ENCODE data around the gene RPL9.

- TF ChIP-seq POLR2A (IDR thresholded peaks at IDR 0.05; ENCODE audit: low read depth, low read length), result no peak
- no peak for TF ChIP-seq TAF1 (IDR thresholded peaks at IDR 0.05; ENCODE audit: borderline replicate concordance, low read depth, low read length)
Measured at GRCh38 chr4:39427520-39428114, 31.1 kb downstream of the RPL9 start.

All from GM12892 (cell line).